Heart left ventricle (tissue), 13 donors: ENCODE data around the gene STX16.

ENCODE experiments used
- CTCF ChIP-seq, 12 donors: fragments of 200-600 bp; sonication (generic) in 4 of 12; IDR thresholded peaks; one replicate each; pipeline versions ENCODE4 v1.5.0 to v1.8.0; 2018 to 2022; ENCODE audit warnings: antibody characterized with exemption in 12 of 12, mild to moderate bottlenecking in 5 of 12
- POLR2A ChIP-seq, 2 donors: fragments of 450-650 bp; IDR thresholded peaks; one replicate each; pipeline ENCODE4 v1.6.1; 2017; ENCODE audit warnings: antibody characterized with exemption in 2 of 2, mild to moderate bottlenecking in 2 of 2, moderate library complexity in 2 of 2
- donor health status: ischemic (EF 13 %, LVEDD 7.1; RV severe dilation, severe dysfunction).
- donor health status: DM: no; HTN: yes; CAD: no.
- donor health status: DM: no; HTN: no; CAD: no.
- donor health status: ischemic (EF 25% LVEDD 6.9; RV normal size, moderate dysfunction).
- donor health status: ischemic (EF 25% LVEDD 5.7; RV mildly dilated, moderate dysfunction).
- donor health status: ischemic (EF 35%, LVEDD 5.7; RV mildly dilated, moderate dysfunction).
- donor health status: nonischemic (EF 11% LVEDD 7.7; RV severe dilation, severe dysfunction).
- donor health status: DM: yes; HTN: yes; CAD: no.
- donor health status: PGD.
- donor health status: ischemic (EF 29% LVEDD 5.4; RV normal size, mild dysfunction).
- donor health status: nonischemic (EF 23%, LVEDD 6.1; RV moderate dilation, normal function).

- TF ChIP-seq POLR2A (IDR thresholded peaks at IDR 0.05) (no peak), CTCF (IDR thresholded peaks at IDR 0.05) (no peak)
Observed at GRCh38 chr20:58647796-58648501, 3.1 kb upstream of the STX16 start.
